Activated gamma-delta T cell treated with Interleukin-2 at 50 U/mL for 16 hours (primary cell): ENCODE measurements around the gene SPTAN1.
A peak's percentile ranks its signal among the peaks of the same experiment; 100 is the strongest.
"Not testable (repeated sequence)": the region's sequence is repeated elsewhere in the genome, so short reads cannot be mapped to it uniquely, and the experiment has no call there.

Source experiments
- DNase-seq: peaks from one replicate; pipeline ENCODE4 v3.0.0-alpha.2; 2020

SPTAN1 gene

GRCh38 chr9:128553728-128554127, 1.3 kb downstream of the SPTAN1 start:
- DNase-seq: no peak

GRCh38 chr9:128554155-128554862, 1.9 kb downstream of the SPTAN1 start:
- no peak for DNase-seq

GRCh38 chr9:128555180-128555721, 2.9 kb downstream of the SPTAN1 start:
- no peak for DNase-seq

GRCh38 chr9:128556276-128556675, 3.9 kb downstream of the SPTAN1 start:
- DNase-seq: no peak

GRCh38 chr9:128556926-128557634, 4.7 kb downstream of the SPTAN1 start:
- no peak for DNase-seq

- peak; percentile 52 for DNase-seq
Observed at GRCh38 chr9:128558431-128559310, 6.3 kb downstream of the SPTAN1 start.

GRCh38 chr9:128565578-128565977, 13.2 kb downstream of the SPTAN1 start:
- DNase-seq: no peak

- no peak for DNase-seq
Observed at GRCh38 chr9:128568470-128569078, 16.2 kb downstream of the SPTAN1 start.

GRCh38 chr9:128575469-128575868, 23.1 kb downstream of the SPTAN1 start:
- no peak for DNase-seq

GRCh38 chr9:128575916-128576315, 23.5 kb downstream of the SPTAN1 start:
- no peak for DNase-seq

GRCh38 chr9:128577206-128577605, 24.8 kb downstream of the SPTAN1 start:
- no peak for DNase-seq

GRCh38 chr9:128579194-128579593, 26.8 kb downstream of the SPTAN1 start:
- DNase-seq: no peak

- DNase-seq: no peak
Observed at GRCh38 chr9:128580731-128581130, 28.3 kb downstream of the SPTAN1 start.

GRCh38 chr9:128585155-128585554, 32.8 kb downstream of the SPTAN1 start:
- DNase-seq: not testable (repeated sequence)

GRCh38 chr9:128586934-128587333, 34.5 kb downstream of the SPTAN1 start:
- not testable (repeated sequence) for DNase-seq

- no peak for DNase-seq
Observed at GRCh38 chr9:128587453-128587852, 35.1 kb downstream of the SPTAN1 start.

GRCh38 chr9:128588581-128589233, 36.3 kb downstream of the SPTAN1 start:
- no peak for DNase-seq

- DNase-seq: no peak
Observed at GRCh38 chr9:128593039-128593438, 40.7 kb downstream of the SPTAN1 start.

- no peak for DNase-seq
Observed at GRCh38 chr9:128593856-128594255, 41.5 kb downstream of the SPTAN1 start.

- no peak for DNase-seq
Observed at GRCh38 chr9:128595471-128595870, 43.1 kb downstream of the SPTAN1 start.

- no peak for DNase-seq
Observed at GRCh38 chr9:128600099-128600498, 47.7 kb downstream of the SPTAN1 start.

GRCh38 chr9:128603697-128604096, 51.3 kb downstream of the SPTAN1 start:
- no peak for DNase-seq
